DMS114 treated with DMSO at 0.1 percent for 48 hours (cell line): Measurements from ENCODE around the gene NEK10.
"Not testable (repeated sequence)": the region's sequence is repeated elsewhere in the genome, so short reads cannot be mapped to it uniquely, and the experiment has no call there.

ENCODE experiments used
- DNase-seq: peaks from one replicate; lab custom pipeline; 2025; ENCODE audit not compliant: unreplicated experiment; lab: John Stamatoyannopoulos, UW

Gene NEK10

GRCh38 chr3:27312044-27312668 is 57.0 kb downstream of the NEK10 start:
- DNase-seq, result peak; percentile 34

DNA sequence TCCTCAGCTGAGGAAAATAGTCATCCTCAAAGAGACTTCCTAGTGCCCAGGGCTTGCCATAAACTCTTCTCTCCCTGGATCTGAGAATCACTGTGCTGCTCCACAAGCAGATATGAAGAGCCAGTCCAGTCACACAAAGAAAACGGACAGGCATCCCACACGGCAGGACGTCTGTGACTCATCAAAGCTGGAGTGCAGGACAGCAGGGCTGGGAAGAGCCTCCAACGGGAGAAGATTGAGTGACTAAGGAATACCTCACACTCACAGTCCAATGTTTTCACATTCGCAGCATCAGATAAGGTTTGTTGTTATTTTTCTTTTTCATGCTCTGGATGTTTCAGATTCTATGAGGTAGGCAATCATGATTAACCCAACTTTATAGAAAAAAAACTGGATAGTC is 57.8 kb downstream of the NEK10 start:
- DNase-seq, result no peak

DNA sequence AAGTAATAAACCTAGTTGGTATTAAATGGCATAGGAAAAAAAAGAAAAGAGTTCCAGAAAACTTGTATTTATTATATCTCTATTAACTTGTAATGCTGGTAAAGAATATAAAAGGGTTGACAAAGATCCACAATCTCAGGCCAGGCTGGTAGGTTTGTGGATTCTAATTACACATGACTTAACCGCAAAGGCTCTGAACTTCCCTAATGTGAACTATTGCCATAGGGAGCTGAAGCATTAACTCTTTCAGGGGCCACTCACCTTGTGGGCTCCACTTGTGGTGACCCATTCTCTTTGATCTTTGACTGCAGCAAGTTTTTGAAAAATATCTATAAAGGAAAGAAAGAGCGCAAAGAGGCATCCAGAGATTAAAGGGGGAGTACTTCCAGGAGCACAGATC is 58.5 kb downstream of the NEK10 start:
- no peak for DNase-seq

- no peak for DNase-seq
These were observed 61.6 kb downstream of the NEK10 start for GRCh38 chr3:27307566-27307965.

DNA sequence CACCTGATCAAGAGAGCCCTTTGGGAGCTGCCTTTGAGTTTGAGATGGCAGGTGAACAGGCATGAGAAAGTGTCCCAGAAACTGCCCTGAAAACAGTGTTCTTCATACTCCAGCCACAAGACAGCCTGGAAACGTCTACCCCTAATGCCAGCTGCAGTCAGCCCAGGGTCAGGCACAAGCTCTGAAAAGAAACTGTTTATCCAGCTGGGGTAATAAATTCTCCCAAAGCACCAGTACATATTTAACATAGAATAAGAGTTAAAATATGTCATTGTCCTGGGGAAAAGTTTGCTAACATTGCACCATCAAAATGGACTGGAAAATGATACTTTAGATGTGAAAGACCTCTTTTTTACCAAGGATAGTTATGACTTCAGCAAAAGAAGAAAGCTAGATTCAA is 66.3 kb downstream of the NEK10 start:
- no peak for DNase-seq

- not testable (repeated sequence) for DNase-seq
These were observed 70.2 kb downstream of the NEK10 start for GRCh38 chr3:27298981-27299380.

DNA sequence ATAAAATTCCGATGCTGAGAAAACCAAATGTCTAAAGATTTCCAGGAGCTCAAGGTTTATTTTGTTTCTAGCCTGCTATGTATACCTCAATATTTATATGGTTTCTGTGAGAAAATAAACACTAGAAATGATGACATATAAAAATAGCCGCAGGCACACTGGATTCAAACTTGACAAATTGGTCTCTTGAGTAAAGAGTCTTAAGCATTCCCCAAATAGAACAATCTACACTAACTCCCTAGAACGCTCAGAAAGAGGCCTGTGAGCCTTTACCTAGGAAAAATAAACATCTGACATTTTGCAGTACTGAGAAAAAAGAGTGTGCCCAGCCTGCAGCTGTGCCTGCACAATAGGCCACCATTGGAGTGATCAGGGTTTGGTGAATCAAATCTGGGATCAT is 75.2 kb downstream of the NEK10 start:
- DNase-seq, result no peak

GRCh38 chr3:27290760-27291159 is 78.4 kb downstream of the NEK10 start:
- no peak for DNase-seq

DNA sequence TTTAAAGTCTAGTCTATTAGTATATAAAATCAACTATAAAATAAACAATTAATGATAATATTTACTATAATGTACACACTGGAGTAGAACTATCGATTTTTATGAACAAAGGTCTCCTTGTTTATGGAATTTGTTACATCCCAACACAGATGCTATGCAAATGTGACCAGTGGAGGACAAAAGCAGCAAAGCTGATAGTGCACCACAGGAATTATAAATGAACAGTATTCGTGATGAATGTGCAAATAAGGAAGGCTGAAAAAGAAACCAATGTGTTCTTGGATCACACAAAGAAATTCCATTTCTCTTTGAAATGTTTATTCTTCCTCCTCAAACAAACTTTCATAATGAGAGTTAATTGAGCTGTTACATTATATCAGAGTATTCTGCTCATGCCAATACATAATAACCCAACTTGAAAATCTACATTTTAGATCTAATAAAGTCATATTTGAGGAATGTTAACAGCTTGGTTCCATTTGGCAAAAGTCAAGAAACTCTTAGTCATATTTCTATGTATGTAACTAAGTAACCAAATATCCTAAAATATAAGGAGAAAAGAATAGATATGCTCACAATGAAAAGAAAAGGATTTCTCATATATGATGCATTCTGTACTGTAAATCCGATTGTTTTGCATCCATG is 79.3 kb downstream of the NEK10 start:
- DNase-seq, result no peak

DNA sequence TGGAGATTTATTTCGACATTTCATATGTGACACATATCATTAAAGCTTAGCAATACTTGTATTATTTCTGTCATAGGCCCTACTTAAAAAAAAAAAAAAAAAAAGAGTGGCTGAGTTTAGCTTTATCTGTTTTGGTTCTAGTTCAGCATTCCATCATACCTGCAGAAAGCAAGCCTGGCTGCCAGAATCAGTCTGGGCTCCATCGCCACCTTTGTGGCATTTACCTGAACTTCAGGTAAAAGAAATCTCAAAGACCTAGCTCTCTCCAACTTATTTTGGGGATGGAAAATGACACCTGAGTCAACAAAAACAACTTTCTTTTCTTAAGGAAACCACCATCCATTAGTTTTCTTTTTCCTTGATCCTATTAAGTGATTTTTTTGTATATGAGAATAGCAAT is 82.1 kb downstream of the NEK10 start:
- no peak for DNase-seq

DNA sequence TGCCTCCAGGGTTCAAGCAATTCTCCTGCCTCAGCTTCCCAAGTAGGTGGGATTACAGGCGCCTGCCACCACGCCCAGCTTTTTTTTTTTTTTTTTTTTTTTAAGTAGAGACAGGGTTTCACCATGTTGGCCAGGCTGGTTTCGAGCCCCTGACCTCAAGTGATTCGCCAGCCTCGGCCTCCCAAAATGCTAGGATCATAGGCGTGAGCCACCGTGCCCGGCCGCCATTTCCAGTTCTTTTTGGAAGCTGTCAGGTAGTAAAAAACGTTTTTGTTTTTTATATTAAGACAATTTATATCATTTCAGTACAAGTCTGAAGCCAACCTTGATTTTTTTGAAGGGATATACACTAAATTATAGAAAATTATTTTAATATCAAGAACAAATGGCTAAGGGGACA is 82.7 kb downstream of the NEK10 start:
- not testable (repeated sequence) for DNase-seq

GRCh38 chr3:27285668-27286067 is 83.5 kb downstream of the NEK10 start:
- no peak for DNase-seq

DNA sequence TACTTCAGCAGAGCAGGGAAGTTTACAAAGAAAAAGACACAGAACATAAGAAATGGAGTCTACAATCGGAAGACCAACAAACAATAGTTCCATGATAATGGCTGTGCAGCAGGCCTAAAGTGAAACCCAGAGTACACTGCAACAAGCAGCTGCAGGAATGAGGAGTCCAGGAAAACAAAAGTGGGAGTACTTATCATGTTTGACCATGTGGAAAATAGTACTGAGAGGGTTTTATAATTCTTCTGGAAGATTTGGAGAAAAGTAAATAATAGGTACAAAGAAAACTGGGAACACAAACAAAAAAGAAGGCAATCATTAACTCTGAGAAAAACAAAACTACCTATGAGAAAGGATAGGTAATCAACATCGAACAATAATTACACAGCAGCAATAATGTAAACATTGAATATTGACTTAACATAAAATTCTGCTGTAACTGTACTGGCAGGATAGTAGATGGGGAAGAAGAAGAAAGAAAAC is 87.5 kb downstream of the NEK10 start:
- DNase-seq, result no peak

DNA sequence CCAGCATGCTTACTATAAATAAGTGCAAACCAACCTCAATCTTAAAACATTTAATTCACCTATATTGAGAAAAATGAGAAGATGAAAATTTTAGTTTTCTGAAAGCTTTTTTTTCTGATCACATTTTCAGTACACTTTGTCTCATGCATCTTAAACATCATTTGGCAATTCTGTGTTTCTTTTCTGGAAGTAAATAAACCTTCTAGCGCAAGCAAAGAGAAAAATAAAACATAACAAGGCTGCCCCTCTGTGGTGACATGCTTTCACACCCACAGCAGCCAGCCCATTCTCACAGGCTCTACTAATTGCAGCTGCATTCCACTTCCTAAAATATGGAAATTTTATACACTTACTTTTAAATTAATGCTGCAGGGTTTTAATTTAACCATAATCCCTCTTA is 90.1 kb downstream of the NEK10 start:
- peak; percentile 2 for DNase-seq

DNA sequence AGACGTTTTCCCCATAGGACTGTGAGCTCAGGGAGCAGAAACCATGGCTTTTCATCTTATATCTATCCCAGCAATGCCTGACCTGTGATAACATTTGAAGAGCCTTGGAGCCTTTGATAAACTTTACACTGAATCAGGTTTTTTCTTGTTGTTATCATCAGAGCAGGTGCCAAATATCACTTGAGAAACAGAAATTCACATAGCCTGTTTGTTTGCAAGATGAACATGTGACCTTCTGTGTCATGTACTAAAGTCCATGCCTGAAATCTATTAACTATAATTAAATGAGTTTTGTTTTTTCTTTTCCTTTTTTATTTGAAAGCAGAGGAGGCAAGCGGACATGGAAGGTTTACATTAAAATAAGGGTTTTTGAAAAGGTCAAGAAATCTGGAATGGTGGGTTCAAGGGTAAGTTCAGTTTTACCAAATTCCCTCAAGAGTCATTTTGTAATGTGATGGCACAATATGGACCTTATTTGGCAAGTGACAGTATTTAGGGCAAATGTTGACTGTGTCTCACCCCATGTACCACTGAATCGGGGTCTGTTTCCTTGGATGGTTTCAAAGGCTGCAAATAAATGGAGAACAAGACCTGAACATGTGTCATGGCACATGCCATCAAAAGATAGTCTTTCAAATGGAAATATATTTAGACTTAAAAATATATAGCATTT is 90.7 kb downstream of the NEK10 start:
- DNase-seq, result no peak

DNA sequence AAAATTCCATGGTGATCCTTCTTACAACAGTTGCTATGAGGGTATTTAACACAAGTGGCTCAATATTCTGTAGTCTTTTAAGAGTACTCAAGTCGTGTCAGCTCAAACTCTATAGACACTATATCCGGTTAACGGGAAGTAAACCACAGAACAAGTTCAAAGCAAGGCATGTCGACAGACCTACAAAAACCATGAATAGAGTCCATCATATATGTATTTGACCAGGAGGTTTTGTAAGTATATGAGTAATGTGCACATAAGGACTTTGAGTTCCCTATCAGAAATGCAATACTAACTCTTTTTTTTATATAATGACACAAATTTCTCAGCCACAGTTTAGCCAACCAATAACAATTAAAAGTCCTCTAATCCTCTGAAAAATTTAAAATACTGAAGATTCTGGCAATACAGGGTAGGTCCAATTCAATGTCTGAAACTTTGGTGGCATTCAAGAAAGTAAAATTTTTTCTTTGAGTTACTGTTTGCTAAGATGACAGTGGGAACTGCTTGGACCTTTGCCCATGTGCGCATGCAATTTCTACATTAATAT is 93.7 kb downstream of the NEK10 start:
- DNase-seq, result no peak

DNA sequence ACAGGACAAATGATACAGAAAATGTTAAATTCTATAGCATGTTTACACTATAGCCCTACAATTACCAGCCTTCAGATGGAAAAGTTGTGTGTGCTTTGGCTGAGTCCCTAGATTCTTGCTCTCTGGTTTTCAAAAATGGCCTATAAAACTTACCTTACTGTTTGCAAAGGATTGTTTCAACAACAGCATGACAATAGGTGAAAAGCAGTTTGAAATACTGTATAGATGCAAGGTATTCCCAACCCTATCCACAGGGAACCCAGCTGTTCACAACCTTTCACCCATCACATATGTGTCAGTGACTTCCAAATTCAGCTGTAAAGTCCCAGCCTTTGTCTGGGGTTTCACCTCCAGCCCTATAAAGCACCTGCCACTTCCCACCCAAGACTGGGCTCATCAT is 97.3 kb downstream of the NEK10 start:
- no peak for DNase-seq

- DNase-seq, result no peak
These were observed 114.3 kb downstream of the NEK10 start for GRCh38 chr3:27254896-27255295.

DNA sequence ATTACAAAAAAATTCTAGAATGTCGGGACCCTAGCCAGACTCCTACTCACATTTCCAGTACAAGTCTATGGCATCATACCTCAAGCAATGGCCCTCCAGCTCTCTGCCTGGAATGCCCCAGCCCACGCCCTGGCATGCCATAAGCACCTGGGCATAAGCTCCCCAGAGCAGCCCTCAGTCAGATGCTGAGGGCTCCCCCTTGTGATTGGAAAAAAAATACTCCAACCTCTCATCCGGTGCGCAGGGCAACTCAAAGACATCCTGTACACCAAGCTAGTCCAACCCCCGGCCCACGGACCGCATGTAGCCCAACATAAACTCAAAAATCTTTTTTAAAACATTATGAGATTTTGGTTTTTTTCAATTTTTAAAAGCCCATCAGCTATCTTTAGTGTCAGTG is 115.4 kb downstream of the NEK10 start:
- no peak for DNase-seq

DNA sequence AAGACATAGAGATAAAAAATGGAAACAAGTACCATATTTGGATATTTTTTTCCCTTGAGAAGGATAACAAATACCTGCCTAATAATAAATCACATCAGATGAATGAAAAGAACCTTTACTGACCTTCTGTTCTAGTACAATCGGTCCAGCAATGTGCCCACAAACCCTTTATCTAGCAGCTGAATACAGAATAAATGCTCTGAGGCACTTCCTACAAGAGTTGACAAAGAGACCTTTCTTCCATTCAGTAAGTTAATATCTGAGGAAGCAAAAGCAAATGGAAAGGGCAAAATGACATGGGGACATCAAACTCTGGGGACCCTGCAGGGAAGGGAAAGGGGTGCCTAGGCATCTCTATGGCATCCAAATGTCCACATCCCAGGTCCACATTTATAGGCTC is 115.8 kb downstream of the NEK10 start:
- DNase-seq, result no peak

DNA sequence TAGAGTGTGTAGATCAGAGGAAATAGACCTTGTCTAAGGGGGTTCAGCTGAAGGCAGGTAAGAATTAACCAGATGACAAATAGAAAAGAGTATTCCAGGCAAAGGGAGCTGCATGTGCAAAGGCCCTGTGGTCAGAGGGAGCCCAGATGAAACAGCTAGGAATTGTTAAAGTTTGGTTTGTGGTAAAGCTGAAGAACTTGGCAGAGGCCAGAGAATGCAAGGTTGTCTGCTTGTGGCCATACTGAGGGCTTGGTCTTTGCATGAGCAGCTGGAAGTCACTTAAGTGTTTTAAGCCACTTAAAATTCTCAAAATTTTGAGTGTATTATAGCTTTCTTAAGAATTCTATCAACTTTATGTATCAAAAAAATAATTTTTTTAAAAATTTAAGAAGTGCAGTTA is 116.5 kb downstream of the NEK10 start:
- no peak for DNase-seq

DNA sequence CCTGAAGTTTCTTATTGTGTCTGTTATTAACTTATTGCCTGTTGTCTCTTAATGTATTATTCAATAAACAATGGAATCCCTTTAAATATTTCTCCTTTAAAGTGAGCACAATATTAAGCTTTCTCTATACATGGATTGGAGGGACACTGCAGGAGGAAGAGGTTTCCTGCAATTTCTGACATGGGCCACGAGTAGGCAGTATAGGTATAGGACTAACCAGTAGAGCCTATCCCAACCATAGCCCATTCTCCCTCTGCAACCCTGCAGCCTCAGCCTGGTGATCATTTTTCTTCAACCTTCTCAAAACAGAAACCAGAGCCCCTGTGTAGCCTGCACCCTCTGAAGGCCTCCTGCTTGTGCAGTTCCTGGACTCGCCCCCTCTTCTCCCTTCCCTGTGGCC is 124.8 kb downstream of the NEK10 start:
- DNase-seq, result no peak
